ENCODE data around the gene SLCO2A1.

SLCO2A1 gene

GRCh38 chr3:134055661-134056060 lies 25.9 kb upstream of the SLCO2A1 start:
- TF ChIP-seq EZH2 (optimal IDR thresholded peaks at IDR 0.05; ENCODE audit: low read depth, low read length) = no peak
- TF ChIP-seq CTCF (IDR thresholded peaks at IDR 0.05; ENCODE audit: low read length) = no peak
- TF ChIP-seq EZH2phosphoT487 (IDR thresholded peaks at IDR 0.05; ENCODE audit: low read length) = no peak
- Histone ChIP-seq H3K9me3 (replicated peaks; ENCODE audit: insufficient read depth, low read length) (no peaks in the 10 kb centered on the region), H3K4me1 (ENCODE audit: low read length) (no peaks in the 10 kb centered on the region), H3K9me2 (replicated peaks; ENCODE audit: insufficient read depth, low read length) (no peaks in the 10 kb centered on the region), H3K27me3 (replicated peaks; ENCODE audit: insufficient read depth, low read length) (no peaks in the 10 kb centered on the region), H3K9ac (ENCODE audit: low read length) (no peak overlapping the region), H3K4me2 (ENCODE audit: low read depth, low read length) (no peak overlapping the region), H2AFZ (ENCODE audit: low read length) (no peak overlapping the region), H4K20me1 (ENCODE audit: insufficient read depth, low read length) (no peaks in the 10 kb centered on the region), H3K79me2 (ENCODE audit: low read length) (no peaks in the 10 kb centered on the region), H3F3A (ENCODE audit: insufficient read depth, low read length) (no peaks in the 10 kb centered on the region), H3K27ac (ENCODE audit: low read length) (no peak overlapping the region), H3K4me3 (ENCODE audit: low read length) (no peak overlapping the region), H3K36me3 (replicated peaks; ENCODE audit: insufficient read depth, low read length) (no peaks in the 10 kb centered on the region)
- DNase-seq = no peak

DNA sequence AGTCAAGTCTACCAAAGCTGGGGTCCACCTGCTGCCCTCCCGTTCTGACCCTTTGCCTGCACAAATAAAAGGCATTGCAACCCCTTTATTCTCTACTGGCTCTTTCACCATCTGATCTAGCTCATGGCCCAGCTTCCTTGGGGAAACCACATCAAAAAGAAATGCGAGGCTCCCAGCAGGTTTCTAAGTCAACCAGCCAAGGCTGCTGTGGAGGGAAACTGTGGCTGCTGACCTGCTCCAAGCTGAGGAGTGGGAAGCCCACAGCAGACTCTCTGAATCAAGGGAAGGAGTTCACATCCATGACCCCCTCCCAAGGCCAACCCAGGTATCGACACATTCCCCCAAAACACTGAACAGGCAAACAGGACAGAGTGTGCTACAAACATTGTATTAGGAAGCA lies 25.2 kb upstream of the SLCO2A1 start:
- H3K9me3 ChIP-seq (replicated peaks; ENCODE audit: insufficient read depth, low read length) = no peaks in the 10 kb centered on the region
- no peaks in the 10 kb centered on the region for H4K20me1 ChIP-seq (ENCODE audit: insufficient read depth, low read length)
- no peaks in the 10 kb centered on the region for H3K9me2 ChIP-seq (replicated peaks; ENCODE audit: insufficient read depth, low read length)
- no peak overlapping the region for H3K27ac ChIP-seq (ENCODE audit: low read length)
- TF ChIP-seq CTCF (IDR thresholded peaks at IDR 0.05; ENCODE audit: low read length) (no peak), EZH2phosphoT487 (IDR thresholded peaks at IDR 0.05; ENCODE audit: low read length) (no peak), EZH2 (optimal IDR thresholded peaks at IDR 0.05; ENCODE audit: low read depth, low read length) (no peak)
- no peaks in the 10 kb centered on the region for H3K27me3 ChIP-seq (replicated peaks; ENCODE audit: insufficient read depth, low read length)
- no peak overlapping the region for H3K9ac ChIP-seq (ENCODE audit: low read length)
- no peak for DNase-seq
- no peaks in the 10 kb centered on the region for H3F3A ChIP-seq (ENCODE audit: insufficient read depth, low read length)
- no peaks in the 10 kb centered on the region for H3K36me3 ChIP-seq (replicated peaks; ENCODE audit: insufficient read depth, low read length)
- H3K79me2 ChIP-seq (ENCODE audit: low read length) = no peaks in the 10 kb centered on the region
- H3K4me1 ChIP-seq (ENCODE audit: low read length) = no peaks in the 10 kb centered on the region
- H3K4me3 ChIP-seq (ENCODE audit: low read length) = no peak overlapping the region
- no peak overlapping the region for H3K4me2 ChIP-seq (ENCODE audit: low read depth, low read length)
- no peak overlapping the region for H2AFZ ChIP-seq (ENCODE audit: low read length)

GRCh38 chr3:134054231-134054630 lies 24.5 kb upstream of the SLCO2A1 start:
- no peaks in the 10 kb centered on the region for H3K9me3 ChIP-seq (replicated peaks; ENCODE audit: insufficient read depth, low read length)
- H4K20me1 ChIP-seq (ENCODE audit: insufficient read depth, low read length) = no peaks in the 10 kb centered on the region
- no peaks in the 10 kb centered on the region for H3K4me1 ChIP-seq (ENCODE audit: low read length)
- H3K79me2 ChIP-seq (ENCODE audit: low read length) = no peaks in the 10 kb centered on the region
- no peak overlapping the region for H3K9ac ChIP-seq (ENCODE audit: low read length)
- no peak overlapping the region for H2AFZ ChIP-seq (ENCODE audit: low read length)
- H3K9me2 ChIP-seq (replicated peaks; ENCODE audit: insufficient read depth, low read length) = no peaks in the 10 kb centered on the region
- no peaks in the 10 kb centered on the region for H3K36me3 ChIP-seq (replicated peaks; ENCODE audit: insufficient read depth, low read length)
- TF ChIP-seq CTCF (IDR thresholded peaks at IDR 0.05; ENCODE audit: low read length) (no peak), EZH2 (optimal IDR thresholded peaks at IDR 0.05; ENCODE audit: low read depth, low read length) (no peak), EZH2phosphoT487 (IDR thresholded peaks at IDR 0.05; ENCODE audit: low read length) (no peak)
- H3K27me3 ChIP-seq (replicated peaks; ENCODE audit: insufficient read depth, low read length) = no peaks in the 10 kb centered on the region
- H3F3A ChIP-seq (ENCODE audit: insufficient read depth, low read length) = no peaks in the 10 kb centered on the region
- no peak overlapping the region for H3K27ac ChIP-seq (ENCODE audit: low read length)
- no peak for DNase-seq
- no peak overlapping the region for H3K4me2 ChIP-seq (ENCODE audit: low read depth, low read length)
- no peak overlapping the region for H3K4me3 ChIP-seq (ENCODE audit: low read length)

Measured in MM.1S (cell line).